Fibroblast of mammary gland (primary cell): Measurements from ENCODE around the gene USHBP1.

Experiments used
- DNase-seq: peaks from one replicate; pipeline ENCODE4 v3.0.0-alpha.2; 2010; ENCODE audit warnings: low read depth
- H3K4me3 ChIP-seq: 2 replicates; pipeline ENCODE4 v1.5.1; 2011; ENCODE audit warnings: low read depth, mild to moderate bottlenecking, low read length, moderate library complexity; ENCODE audit not compliant: control insufficient read depth
- TF ChIP-seq, protein P1 (sequence below): conservative IDR thresholded peaks from 2 replicates; pipeline ENCODE4 v1.5.1; 2011; ENCODE audit warnings: low read depth, low read length, inconsistent platforms; ENCODE audit not compliant: control insufficient read depth, insufficient read depth

USHBP1 gene

DNA sequence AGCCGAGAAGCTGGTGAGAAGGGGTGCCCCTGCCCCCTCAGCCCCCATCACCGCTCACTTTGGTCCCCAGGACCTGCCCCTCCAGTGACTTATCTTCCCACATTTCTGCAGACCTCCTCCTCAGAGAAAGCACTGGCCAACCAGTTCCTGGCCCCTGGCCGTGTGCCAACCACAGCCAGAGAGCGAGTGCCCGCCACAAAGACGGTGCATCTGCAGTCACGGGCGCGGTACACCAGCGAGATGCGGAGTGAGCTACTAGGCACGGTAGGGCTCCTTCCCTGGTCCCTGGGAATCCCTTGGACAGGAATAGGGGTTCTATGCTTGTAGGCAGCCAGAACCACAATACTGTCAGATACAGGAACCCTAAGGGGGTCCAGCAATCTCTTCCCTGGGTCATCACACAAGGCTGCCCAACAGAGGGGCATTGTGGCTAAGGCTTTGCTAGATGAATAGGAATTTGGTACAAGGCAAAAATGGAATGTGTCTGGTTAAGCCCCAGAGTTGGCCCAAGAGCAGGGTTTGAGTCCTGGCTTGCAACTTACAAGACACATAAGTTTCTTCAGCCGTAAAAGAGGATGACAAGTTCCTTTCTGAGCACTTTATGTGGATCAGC lies 48.4 kb downstream of the USHBP1 start:
- TF ChIP-seq, protein P1, sequence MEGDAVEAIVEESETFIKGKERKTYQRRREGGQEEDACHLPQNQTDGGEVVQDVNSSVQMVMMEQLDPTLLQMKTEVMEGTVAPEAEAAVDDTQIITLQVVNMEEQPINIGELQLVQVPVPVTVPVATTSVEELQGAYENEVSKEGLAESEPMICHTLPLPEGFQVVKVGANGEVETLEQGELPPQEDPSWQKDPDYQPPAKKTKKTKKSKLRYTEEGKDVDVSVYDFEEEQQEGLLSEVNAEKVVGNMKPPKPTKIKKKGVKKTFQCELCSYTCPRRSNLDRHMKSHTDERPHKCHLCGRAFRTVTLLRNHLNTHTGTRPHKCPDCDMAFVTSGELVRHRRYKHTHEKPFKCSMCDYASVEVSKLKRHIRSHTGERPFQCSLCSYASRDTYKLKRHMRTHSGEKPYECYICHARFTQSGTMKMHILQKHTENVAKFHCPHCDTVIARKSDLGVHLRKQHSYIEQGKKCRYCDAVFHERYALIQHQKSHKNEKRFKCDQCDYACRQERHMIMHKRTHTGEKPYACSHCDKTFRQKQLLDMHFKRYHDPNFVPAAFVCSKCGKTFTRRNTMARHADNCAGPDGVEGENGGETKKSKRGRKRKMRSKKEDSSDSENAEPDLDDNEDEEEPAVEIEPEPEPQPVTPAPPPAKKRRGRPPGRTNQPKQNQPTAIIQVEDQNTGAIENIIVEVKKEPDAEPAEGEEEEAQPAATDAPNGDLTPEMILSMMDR = no peak
- H3K4me3 ChIP-seq = peak overlapping the region; percentile 73
- DNase-seq = no peak

DNA sequence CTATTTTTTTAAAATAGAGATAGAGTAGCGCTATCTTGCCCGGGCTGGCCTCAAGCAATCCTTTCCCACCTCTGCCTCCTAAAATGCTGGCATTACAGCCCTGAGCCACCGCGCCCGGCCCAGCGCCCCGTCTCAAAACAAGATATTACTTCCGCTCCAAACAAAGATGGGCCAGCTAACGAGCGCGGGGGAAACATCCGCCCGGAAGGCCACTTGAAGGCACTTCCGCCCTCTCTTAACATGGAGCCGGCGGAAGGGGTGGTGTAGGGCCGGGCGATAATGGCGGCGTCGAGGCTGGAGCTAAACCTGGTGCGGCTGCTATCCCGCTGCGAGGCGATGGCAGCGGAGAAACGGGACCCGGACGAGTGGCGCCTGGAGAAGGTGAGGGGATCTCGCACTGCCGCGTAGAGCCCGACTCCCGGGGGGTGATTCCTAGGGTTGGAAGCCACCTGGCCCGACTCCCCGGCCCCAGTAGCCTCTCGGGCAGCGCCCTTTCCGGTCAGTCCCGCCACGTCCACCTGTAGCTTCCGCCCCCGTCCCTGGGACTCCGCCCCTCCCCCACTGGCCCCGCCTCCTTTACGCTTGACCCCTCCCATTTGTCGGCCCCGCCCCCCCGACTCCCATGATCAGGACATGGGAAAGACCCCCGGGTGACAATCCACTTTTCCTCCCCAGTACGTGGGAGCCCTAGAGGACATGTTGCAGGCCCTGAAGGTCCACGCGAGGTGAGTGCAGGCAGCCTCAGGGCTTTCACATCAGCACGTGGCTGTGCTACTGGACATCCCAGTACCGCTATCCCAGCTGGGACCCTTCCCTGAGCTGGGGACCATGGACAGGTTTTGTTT lies 49.2 kb downstream of the USHBP1 start, which contains the start of gene USE1:
USE1 (plus strand) TSS at position 231 of the 845 bp plus-strand sequence; CDS start at position 280, 49 bp downstream.
- peak within 1 kb of the TSS; percentile 73 for H3K4me3 ChIP-seq
- TF ChIP-seq, protein P1 = no peak
- peak; percentile 85 for DNase-seq

DNA sequence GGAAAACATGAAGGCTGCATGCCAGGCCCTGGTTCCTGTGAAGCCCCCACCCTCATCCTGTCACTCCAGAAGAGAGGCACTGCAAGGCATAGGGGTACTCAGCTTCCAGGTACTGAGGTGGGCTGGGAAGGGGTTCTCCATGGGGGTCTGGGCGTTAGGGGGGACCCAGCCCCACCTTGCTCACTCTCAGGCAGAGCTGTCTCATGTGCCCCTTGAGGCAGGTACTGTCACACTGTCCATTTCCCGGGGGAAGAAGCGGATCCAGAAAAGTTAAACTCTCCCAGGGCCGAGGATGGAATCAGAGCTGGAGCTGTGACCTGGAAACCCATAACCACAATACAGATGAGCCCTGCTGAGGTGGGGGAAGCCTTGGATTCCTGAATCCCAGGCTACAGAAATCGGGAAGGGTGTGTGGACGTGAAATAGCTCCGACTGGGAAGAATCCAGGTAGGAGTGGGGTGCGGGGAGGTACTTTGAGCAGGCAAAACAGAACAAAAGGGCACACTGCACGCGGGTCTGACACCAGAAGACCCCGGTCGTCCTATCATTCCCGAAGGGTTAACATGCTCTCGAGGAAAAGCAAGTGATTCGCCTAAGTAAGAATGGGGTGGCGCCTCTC lies 49.9 kb downstream of the USHBP1 start:
- H3K4me3 ChIP-seq = peak overlapping the region; percentile 73
- DNase-seq = no peak
- TF ChIP-seq, protein P1 = no peak

DNA sequence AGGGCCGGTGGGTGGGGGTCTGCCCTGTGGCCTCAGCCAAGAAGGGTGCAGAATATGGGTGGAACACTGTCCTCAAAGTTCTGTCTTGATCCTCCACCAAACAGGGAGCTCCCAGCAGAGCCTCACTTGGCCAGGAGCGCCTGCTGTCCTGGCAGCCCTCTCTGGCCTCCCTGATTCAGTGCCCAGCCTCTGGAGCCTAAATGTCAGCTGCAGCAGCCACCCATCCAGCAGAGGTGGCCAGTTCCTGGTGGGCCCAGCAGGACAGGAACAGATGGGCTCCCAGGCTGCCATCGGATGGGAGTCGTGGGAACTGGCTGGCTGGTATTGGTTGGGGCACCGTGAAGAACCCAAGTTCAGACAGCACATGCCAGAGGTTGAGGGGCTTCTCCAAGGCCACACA lies 51.2 kb downstream of the USHBP1 start:
- DNase-seq = no peak
- no peak overlapping the region for H3K4me3 ChIP-seq
- TF ChIP-seq, protein P1 = no peak

DNA sequence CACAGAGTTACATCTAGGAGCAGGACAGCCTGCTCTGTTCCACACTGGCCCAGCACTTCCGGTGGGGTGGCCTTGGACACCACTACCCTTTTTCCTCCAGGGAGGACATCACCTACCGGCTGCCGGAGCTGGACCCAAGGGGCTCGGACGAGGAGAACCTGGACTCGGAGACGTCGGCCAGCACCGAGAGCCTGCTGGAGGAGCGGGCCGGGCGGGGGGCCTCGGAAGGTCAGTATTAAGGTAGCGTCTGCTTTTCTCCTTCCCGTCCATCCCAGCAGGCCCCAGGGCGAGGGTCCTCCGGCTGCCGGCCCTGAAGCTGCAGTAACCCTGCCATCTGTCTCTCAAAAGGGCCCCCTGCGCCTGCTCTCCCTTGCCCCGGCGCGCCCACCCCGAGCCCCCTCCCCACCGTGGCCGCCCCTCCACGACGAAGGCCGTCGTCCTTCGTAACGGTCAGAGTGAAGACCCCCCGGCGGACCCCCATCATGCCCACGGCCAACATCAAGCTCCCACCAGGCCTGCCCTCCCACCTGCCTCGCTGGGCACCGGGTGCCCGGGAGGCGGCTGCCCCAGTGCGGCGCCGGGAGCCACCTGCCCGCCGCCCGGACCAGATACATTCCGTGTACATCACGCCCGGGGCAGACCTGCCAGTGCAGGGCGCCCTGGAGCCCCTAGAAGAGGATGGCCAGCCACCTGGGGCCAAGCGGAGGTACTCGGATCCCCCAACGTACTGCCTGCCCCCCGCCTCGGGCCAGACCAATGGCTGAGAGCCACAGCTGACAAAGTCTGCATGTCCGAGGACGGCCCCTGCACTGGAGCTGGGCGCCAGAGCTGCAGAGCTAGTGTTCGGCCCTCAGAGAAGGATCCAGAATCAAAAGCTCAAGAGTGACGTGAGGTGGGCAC lies 52.7 kb downstream of the USHBP1 start:
- DNase-seq = no peak
- TF ChIP-seq, protein P1 = no peak
- no peak overlapping the region for H3K4me3 ChIP-seq

DNA sequence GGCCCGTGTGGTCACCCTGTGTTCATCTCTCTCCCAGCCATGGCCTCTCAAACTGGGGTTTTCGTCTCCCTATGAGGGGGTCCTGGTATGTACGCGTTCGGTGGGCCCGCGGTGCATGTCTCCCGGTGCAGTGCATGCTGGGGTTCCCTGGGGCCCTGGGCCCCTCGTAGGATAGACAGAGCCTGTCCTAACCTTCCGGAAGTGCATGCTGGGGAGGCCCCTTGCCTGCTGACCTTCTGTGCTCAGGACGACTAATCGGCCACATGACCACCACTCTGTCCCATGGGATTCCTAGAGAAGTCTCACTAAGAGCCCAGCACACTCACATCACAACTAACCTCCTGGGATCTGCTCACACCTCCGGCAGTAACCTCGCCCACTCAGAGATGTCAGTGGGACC lies 54.2 kb downstream of the USHBP1 start:
- DNase-seq = peak; percentile 45
- TF ChIP-seq, protein P1 = no peak
- H3K4me3 ChIP-seq = no peak overlapping the region
